Activated CD8-positive, alpha-beta memory T cell treated with anti-CD3 and anti-CD28 coated beads, Interleukin-2, amount 10 ng/mL, durations not matched to agents 7 days and 5 days (primary cell): Measurements from ENCODE around the gene PPIL6. TPM values are rescaled to one million over a fixed set of nuclear protein-coding genes. Genes with fewer than 3 reads are reported as not detected.

ENCODE experiments used
- ATAC-seq: fragments of 150-1000 bp; cut with Tn5 transposase; one replicate; pipeline ENCODE4 v1.10.0; 2021; ENCODE audit warnings: moderate library complexity
- CTCF ChIA-PET: fragments of 350-600 bp; sonication (Branson Sonifier 250); formaldehyde crosslinking; loops from one replicate; lab custom pipeline; 2021; ENCODE audit warnings: antibody characterized with exemption; lab: Charles Lee
- DNase-seq: peaks from one replicate; pipeline ENCODE4 v3.0.0-alpha.2; 2020
- H3K27ac Mint-ChIP-seq: one replicate; pipeline ENCODE4 v1.8.0; 2021; ENCODE audit warnings: mild to moderate bottlenecking, mixed read lengths
- H3K27me3 Mint-ChIP-seq: one replicate; pipeline ENCODE4 v1.8.0; 2021; ENCODE audit warnings: mixed read lengths
- H3K36me3 Mint-ChIP-seq: one replicate; pipeline ENCODE4 v1.8.0; 2021; ENCODE audit warnings: mild to moderate bottlenecking, mixed read lengths
- H3K4me1 Mint-ChIP-seq: one replicate; pipeline ENCODE4 v1.8.0; 2021; ENCODE audit warnings: mixed read lengths
- H3K4me3 Mint-ChIP-seq: one replicate; pipeline ENCODE4 v1.8.0; 2021; ENCODE audit warnings: mild to moderate bottlenecking, moderate library complexity, mixed read lengths
- H3K9me3 Mint-ChIP-seq: one replicate; pipeline ENCODE4 v1.8.0; 2022; ENCODE audit warnings: low read depth, mixed read lengths
- total RNA-seq, 2 experiments: library from RNA; stranded (reverse); gene quantifications; one replicate each; pipeline ENCODE4 v1.2.3, GENCODE V29; 2021

The PPIL6 gene
- total RNA-seq, 2 experiments from 2014 or later = 0.21 TPM; not detected in 1

- no peak overlapping the region for H3K27ac Mint-ChIP-seq
- CTCF ChIA-PET = interaction anchor here (2.3 kb wide), 1 partner anchor 10 kb away, joined by 9 read pairs; no protein-coding TSS in a partner anchor
- H3K36me3 Mint-ChIP-seq = peaks cover 24% of the 10 kb centered on the region
- no peaks in the 10 kb centered on the region for H3K27me3 Mint-ChIP-seq
- ATAC-seq (no peak), DNase-seq (peak; percentile 37)
- H3K4me3 Mint-ChIP-seq = no peak overlapping the region
- peaks cover 53% of the 10 kb centered on the region for H3K4me1 Mint-ChIP-seq
- no peaks in the 10 kb centered on the region for H3K9me3 Mint-ChIP-seq
These were observed 10.9 kb upstream of the PPIL6 start for GRCh38 chr6:109451376-109451775.

- CTCF ChIA-PET = interaction anchor here (1.1 to 2.3 kb wide), 3 partner anchors 8 to 78 kb away, joined by 3 to 9 read pairs (median 4); no protein-coding TSS in a partner anchor
- no peaks in the 10 kb centered on the region for H3K9me3 Mint-ChIP-seq
- H3K27ac Mint-ChIP-seq = peak overlapping the region; percentile 1
- ATAC-seq (no peak), DNase-seq (no peak)
- peaks cover 26% of the 10 kb centered on the region for H3K36me3 Mint-ChIP-seq
- no peaks in the 10 kb centered on the region for H3K27me3 Mint-ChIP-seq
- H3K4me1 Mint-ChIP-seq = peaks cover 51% of the 10 kb centered on the region
- no peak overlapping the region for H3K4me3 Mint-ChIP-seq
These were observed 10.4 kb upstream of the PPIL6 start for GRCh38 chr6:109450801-109451200.

DNA sequence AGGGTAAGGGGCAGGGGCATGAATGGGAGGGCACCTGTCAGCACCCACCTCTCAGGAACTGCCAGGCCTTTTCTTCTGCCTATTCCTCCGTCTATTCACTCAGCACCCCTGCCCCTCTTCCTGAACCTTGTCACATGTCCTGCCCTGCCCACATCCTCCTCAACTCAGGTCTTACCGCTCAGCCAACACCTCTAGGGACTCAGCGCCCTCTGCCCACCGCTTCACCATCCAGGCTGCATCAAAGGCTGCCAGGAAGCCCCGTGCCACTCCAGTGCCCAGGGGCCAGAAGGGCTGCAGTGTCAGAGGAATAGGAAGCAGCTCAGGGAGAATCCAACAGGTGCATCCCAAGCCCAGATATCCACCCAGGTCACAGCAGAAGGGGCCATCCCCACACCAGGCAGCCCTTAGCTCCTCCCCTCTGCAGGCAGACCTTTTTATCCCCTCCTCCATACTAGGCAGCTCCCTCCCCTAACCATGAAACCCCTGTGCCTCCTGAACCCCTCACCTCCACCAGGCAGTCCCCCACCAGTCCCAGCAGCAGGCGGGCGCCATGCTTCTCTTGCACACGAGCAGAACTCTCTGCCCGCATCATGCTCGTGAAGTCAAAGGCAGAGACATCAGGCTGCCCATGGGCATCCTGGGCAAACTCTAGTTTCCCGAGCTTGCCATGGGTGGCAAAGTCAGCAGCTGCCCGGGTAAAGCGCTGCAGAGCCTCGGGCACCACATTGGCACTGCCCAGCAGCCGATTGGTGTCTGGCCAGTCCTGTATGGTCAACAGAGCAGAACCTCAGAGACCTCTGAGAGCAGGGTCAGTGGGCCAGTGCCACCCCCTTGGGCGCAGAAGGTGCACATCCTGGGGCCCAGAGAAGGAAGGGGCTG lies 9.6 kb upstream of the PPIL6 start:
- H3K27me3 Mint-ChIP-seq = no peaks in the 10 kb centered on the region
- CTCF ChIA-PET = interaction anchor here (1.1 to 2.3 kb wide), 3 partner anchors 9 to 77 kb away, joined by 3 to 9 read pairs (median 4); no protein-coding TSS in a partner anchor

GRCh38 chr6:109449064-109449794 lies 8.8 kb upstream of the PPIL6 start:
- Mint-ChIP-seq H3K27ac (peak overlapping the region; percentile 69), H3K4me3 (peak overlapping the region; percentile 43), H3K27me3 (no peaks in the 10 kb centered on the region), H3K36me3 (peaks cover 28% of the 10 kb centered on the region), H3K9me3 (no peaks in the 10 kb centered on the region), H3K4me1 (peaks cover 50% of the 10 kb centered on the region)
- DNase-seq (no peak), ATAC-seq (no peak)
- CTCF ChIA-PET = interaction anchor here (1.1 to 2.3 kb wide), 3 partner anchors 8 to 20 kb away, joined by 3 to 9 read pairs (median 4); no protein-coding TSS in a partner anchor

More for the DNA sequence above, 9.6 kb upstream of the PPIL6 start:
- Mint-ChIP-seq H3K4me1 (peaks cover 55% of the 10 kb centered on the region), H3K27ac (peak overlapping the region; percentile 69), H3K36me3 (peaks cover 31% of the 10 kb centered on the region), H3K9me3 (no peaks in the 10 kb centered on the region), H3K4me3 (peak overlapping the region; percentile 43)
- peak; percentile 81 for DNase-seq
- ATAC-seq = peak; percentile 68

DNA sequence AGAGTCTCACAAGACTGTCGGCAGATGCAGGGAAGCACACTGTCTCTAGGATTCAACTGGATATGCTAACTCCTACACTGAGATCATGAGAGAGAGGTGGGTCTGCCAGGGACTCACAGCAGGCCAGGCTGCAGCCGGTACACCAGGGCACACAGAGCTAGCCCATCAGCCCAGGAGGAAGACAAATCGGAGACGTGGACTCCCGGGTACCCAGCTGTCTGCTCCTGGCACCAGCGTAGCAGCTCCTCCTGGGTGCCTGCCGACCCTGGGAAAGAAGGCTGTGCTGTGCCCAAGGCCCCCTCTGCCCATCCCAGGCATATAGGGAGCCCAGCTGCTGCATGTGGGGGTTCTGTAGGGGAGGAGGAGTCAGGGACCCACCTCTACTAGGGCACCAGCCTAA lies 8.2 kb upstream of the PPIL6 start:
- CTCF ChIA-PET = interaction anchor here (1.1 kb wide), 1 partner anchor 21 kb away, joined by 3 read pairs; no protein-coding TSS in a partner anchor
- Mint-ChIP-seq H3K36me3 (peaks cover 28% of the 10 kb centered on the region), H3K27me3 (no peaks in the 10 kb centered on the region), H3K4me3 (no peak overlapping the region), H3K9me3 (no peaks in the 10 kb centered on the region), H3K4me1 (peaks cover 44% of the 10 kb centered on the region), H3K27ac (peak overlapping the region; percentile 45)
- DNase-seq (no peak), ATAC-seq (no peak)

GRCh38 chr6:109447878-109448555 lies 7.6 kb upstream of the PPIL6 start:
- peaks cover 33% of the 10 kb centered on the region for H3K36me3 Mint-ChIP-seq
- DNase-seq = no peak
- no peak overlapping the region for H3K4me3 Mint-ChIP-seq
- CTCF ChIA-PET = interaction anchor here (1.0 to 1.1 kb wide), 2 partner anchors 22 to 65 kb away, joined by 3 to 4 read pairs; no protein-coding TSS in a partner anchor
- H3K27me3 Mint-ChIP-seq = no peaks in the 10 kb centered on the region
- H3K4me1 Mint-ChIP-seq = peaks cover 44% of the 10 kb centered on the region
- peak overlapping the region; percentile 45 for H3K27ac Mint-ChIP-seq
- no peaks in the 10 kb centered on the region for H3K9me3 Mint-ChIP-seq
- no peak for ATAC-seq

- no peak for ATAC-seq
- Mint-ChIP-seq H3K36me3 (peaks cover 37% of the 10 kb centered on the region), H3K9me3 (no peaks in the 10 kb centered on the region), H3K4me1 (peaks cover 49% of the 10 kb centered on the region), H3K27me3 (no peaks in the 10 kb centered on the region), H3K4me3 (no peak overlapping the region), H3K27ac (no peak overlapping the region)
- no peak for DNase-seq
- CTCF ChIA-PET = interaction anchor here (1.0 kb wide), 1 partner anchor 64 kb away, joined by 4 read pairs; no protein-coding TSS in a partner anchor
These were observed 6.7 kb upstream of the PPIL6 start for GRCh38 chr6:109447087-109447486.

DNA sequence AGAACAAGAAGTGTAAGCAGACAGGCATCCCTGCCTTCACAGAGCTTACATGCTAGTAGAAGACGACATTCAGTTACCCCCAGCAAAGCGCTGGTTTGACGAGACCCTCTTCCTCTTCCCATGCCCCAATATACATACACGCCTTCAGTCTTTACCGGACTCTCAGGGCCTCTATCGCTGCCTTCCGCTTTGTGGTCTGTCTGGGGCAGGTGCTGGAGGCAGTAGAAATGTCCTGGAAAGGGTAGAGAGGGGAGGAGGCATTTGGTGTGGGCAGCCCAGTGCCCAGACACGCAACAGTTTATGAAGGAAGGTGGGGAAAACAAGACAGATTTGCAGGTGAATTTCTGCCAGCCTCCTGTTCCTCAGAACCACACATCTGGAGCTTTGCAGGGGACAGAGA lies 6.1 kb upstream of the PPIL6 start:
- ATAC-seq (no peak), DNase-seq (no peak)
- no peak overlapping the region for H3K4me3 Mint-ChIP-seq
- no peaks in the 10 kb centered on the region for H3K9me3 Mint-ChIP-seq
- CTCF ChIA-PET = no interaction called here
- peaks cover 33% of the 10 kb centered on the region for H3K36me3 Mint-ChIP-seq
- H3K27ac Mint-ChIP-seq = no peak overlapping the region
- H3K27me3 Mint-ChIP-seq = no peaks in the 10 kb centered on the region
- H3K4me1 Mint-ChIP-seq = peaks cover 49% of the 10 kb centered on the region

- ATAC-seq = no peak
- Mint-ChIP-seq H3K27ac (no peak overlapping the region), H3K36me3 (peaks cover 32% of the 10 kb centered on the region), H3K4me1 (peaks cover 52% of the 10 kb centered on the region), H3K27me3 (no peaks in the 10 kb centered on the region), H3K4me3 (no peak overlapping the region), H3K9me3 (no peaks in the 10 kb centered on the region)
- CTCF ChIA-PET = interaction anchor here (5.8 kb wide), 1 partner anchor 9 kb away, joined by 40 read pairs; the partner anchor contains the start of gene MICAL1
- no peak for DNase-seq
These were observed 5.6 kb upstream of the PPIL6 start for GRCh38 chr6:109446072-109446471.

GRCh38 chr6:109445382-109445781 lies 5.0 kb upstream of the PPIL6 start:
- DNase-seq = no peak
- peaks cover 47% of the 10 kb centered on the region for H3K4me1 Mint-ChIP-seq
- peaks cover 27% of the 10 kb centered on the region for H3K36me3 Mint-ChIP-seq
- H3K4me3 Mint-ChIP-seq = no peak overlapping the region
- no peaks in the 10 kb centered on the region for H3K27me3 Mint-ChIP-seq
- CTCF ChIA-PET = interaction anchor here (5.8 kb wide), 1 partner anchor 10 kb away, joined by 40 read pairs; the partner anchor contains the start of gene MICAL1
- H3K27ac Mint-ChIP-seq = no peak overlapping the region
- no peak for ATAC-seq
- no peaks in the 10 kb centered on the region for H3K9me3 Mint-ChIP-seq

DNA sequence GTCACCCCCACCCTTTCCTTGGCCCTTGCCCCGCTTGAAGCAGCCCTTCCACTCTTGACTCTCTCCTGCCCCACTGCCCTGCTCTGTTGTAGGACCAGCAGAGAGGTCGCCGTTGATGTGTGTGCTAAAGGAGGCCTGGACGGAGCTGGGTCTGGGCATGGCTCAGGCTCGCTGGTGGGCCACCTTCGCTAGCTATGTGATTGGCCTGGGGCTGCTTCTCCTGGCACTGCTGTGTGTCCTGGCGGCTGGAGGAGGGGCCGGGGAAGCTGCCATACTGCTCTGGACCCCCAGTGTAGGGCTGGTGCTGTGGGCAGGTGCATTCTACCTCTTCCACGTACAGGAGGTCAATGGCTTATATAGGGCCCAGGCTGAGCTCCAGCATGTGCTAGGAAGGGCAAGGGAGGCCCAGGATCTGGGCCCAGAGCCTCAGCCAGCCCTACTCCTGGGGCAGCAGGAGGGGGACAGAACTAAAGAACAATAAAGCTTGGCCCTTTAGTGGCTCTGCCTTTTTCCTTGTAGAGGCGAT lies 3.1 kb upstream of the PPIL6 start:
- peaks cover 37% of the 10 kb centered on the region for H3K4me1 Mint-ChIP-seq
- no peak for DNase-seq
- H3K36me3 Mint-ChIP-seq = peaks cover 25% of the 10 kb centered on the region
- CTCF ChIA-PET = interaction anchor here (1.2 to 5.8 kb wide), 4 partner anchors 12 to 60 kb away, joined by 3 to 40 read pairs (median 14); partner anchors contain the start of genes CD164 and MICAL1
- H3K9me3 Mint-ChIP-seq = no peaks in the 10 kb centered on the region
- no peak for ATAC-seq
- H3K27me3 Mint-ChIP-seq = no peaks in the 10 kb centered on the region
- H3K27ac Mint-ChIP-seq = no peak overlapping the region
- H3K4me3 Mint-ChIP-seq = no peak overlapping the region

GRCh38 chr6:109442393-109442924 lies 2.0 kb upstream of the PPIL6 start:
- DNase-seq (no peak), ATAC-seq (no peak)
- no peaks in the 10 kb centered on the region for H3K9me3 Mint-ChIP-seq
- H3K36me3 Mint-ChIP-seq = peaks cover 23% of the 10 kb centered on the region
- CTCF ChIA-PET = interaction anchor here (0.7 to 5.8 kb wide), 8 partner anchors 13 to 75 kb away, joined by 3 to 40 read pairs (median 4); partner anchors contain the start of genes CD164 and MICAL1
- no peaks in the 10 kb centered on the region for H3K27me3 Mint-ChIP-seq
- peak overlapping the region; percentile 88 for H3K4me3 Mint-ChIP-seq
- H3K27ac Mint-ChIP-seq = no peak overlapping the region
- peaks cover 31% of the 10 kb centered on the region for H3K4me1 Mint-ChIP-seq
